Measurements from ENCODE around the gene GATD1.

GATD1 gene

DNA sequence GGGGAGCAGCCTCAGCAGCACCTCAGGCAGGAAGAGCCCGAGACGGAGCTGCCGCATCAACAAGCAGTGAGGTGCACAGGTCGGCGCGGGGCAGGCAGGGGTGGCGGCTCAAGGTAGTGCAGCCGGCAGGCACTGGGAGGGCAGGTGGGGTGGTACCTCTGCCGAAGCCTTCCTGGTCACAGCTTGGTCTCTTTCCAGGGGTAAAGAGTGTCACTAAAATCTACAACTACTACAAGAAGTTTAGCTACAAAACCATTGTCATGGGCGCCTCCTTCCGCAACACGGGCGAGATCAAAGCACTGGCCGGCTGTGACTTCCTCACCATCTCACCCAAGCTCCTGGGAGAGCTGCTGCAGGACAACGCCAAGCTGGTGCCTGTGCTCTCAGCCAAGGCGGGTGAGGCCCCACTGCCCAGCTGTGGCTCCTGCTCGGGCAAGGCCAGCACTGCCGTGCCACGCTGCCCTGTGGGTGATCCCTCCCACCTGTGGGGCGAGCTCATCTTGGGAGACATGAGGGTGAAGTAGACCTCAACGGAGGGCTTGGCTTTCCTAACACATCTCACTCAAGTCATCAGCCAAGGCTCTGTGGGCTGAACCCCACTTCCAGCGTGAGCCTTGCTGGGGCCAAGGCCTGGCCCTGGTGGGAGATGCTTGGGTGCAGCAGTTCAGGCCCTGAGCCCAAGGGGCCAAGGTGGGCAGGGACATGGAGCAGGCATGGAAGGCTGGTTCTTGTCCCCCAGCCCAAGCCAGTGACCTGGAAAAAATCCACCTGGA, 13.6 kb downstream of the GATD1 start:
- TF ChIP-seq, protein P1, sequence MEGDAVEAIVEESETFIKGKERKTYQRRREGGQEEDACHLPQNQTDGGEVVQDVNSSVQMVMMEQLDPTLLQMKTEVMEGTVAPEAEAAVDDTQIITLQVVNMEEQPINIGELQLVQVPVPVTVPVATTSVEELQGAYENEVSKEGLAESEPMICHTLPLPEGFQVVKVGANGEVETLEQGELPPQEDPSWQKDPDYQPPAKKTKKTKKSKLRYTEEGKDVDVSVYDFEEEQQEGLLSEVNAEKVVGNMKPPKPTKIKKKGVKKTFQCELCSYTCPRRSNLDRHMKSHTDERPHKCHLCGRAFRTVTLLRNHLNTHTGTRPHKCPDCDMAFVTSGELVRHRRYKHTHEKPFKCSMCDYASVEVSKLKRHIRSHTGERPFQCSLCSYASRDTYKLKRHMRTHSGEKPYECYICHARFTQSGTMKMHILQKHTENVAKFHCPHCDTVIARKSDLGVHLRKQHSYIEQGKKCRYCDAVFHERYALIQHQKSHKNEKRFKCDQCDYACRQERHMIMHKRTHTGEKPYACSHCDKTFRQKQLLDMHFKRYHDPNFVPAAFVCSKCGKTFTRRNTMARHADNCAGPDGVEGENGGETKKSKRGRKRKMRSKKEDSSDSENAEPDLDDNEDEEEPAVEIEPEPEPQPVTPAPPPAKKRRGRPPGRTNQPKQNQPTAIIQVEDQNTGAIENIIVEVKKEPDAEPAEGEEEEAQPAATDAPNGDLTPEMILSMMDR (IDR thresholded peaks at IDR 0.05; ENCODE audit: low read depth, low read length, missing control alignments), result no peak
- Histone ChIP-seq H3K36me3 (replicated peaks) (peaks cover 80% of the 10 kb centered on the region), H3K27me3 (replicated peaks) (no peaks in the 10 kb centered on the region), H3K27ac (no peak overlapping the region), H3K4me3 (ENCODE audit: low read depth, low read length) (no peak overlapping the region)
- in situ Hi-C loops (cut with HindIII; ENCODE audit: low pct_ligation_motif_present, low sequenced_read_pairs), result no loop called here
- DNase-seq, result no peak

DNA sequence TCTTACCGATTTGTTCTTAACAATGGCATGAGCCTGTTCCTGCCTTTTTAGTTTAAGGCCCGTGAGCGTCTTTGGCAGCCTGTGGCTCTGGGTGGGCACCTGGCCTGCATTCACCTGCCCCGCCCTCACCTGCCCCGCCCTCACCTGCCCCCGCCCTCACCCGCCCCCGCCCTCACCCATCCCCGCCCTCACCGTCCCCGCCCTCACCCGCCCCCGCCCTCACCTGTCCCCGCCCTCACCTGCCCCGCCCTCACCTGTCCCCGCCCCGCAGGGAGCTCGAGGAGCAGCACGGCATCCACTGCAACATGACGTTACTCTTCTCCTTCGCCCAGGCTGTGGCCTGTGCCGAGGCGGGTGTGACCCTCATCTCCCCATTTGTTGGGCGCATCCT, 14.2 kb downstream of the GATD1 start:
- in situ Hi-C loops (cut with HindIII; ENCODE audit: low pct_ligation_motif_present, low sequenced_read_pairs), result no loop called here
- no peaks in the 10 kb centered on the region for H3K27me3 ChIP-seq (replicated peaks)
- no peak overlapping the region for H3K4me3 ChIP-seq (ENCODE audit: low read depth, low read length)
- no peak for DNase-seq
- TF ChIP-seq, protein P1 (IDR thresholded peaks at IDR 0.05; ENCODE audit: low read depth, low read length, missing control alignments), result no peak
- H3K36me3 ChIP-seq (replicated peaks), result peaks cover 81% of the 10 kb centered on the region
- H3K27ac ChIP-seq, result peak overlapping the region; percentile 50

DNA sequence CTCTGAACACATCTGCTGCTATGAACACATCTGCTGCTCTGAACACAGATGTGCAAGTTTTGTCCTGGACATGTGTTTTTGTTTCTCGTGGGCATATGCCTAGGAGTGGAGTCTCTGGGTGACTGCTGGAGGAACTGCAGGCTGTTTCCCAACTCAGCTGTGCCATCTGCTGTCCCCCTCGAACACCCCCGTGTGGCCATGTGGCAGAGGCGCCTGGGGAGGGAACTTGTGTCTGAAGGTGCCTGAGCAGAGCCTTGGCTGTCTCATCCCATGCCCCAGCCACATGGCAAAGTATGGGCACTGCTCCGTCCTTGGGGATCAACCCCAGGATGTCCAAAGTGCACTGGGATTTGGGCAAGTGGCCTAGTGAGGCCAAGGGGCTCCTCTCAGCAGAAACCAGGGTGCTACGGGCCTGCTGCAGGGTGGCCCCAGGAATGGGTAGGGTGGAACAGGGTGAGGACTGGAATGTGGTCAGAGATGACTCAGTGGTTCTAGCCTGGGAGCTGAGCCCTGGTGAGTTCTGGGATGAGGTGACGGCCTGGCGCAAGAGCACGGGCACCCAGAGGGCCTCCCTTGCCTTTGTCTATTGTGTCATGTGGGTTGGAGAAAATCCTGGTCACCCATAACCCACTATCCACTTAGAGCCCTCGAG, 14.7 kb downstream of the GATD1 start:
- Histone ChIP-seq H3K27ac (peak overlapping the region; percentile 50), H3K4me3 (ENCODE audit: low read depth, low read length) (no peak overlapping the region), H3K36me3 (replicated peaks) (peaks cover 83% of the 10 kb centered on the region), H3K27me3 (replicated peaks) (no peaks in the 10 kb centered on the region)
- in situ Hi-C loops (cut with HindIII; ENCODE audit: low pct_ligation_motif_present, low sequenced_read_pairs), result no loop called here
- TF ChIP-seq, protein P1 (IDR thresholded peaks at IDR 0.05; ENCODE audit: low read depth, low read length, missing control alignments), result peak; percentile 53
- peak; percentile 33 for DNase-seq

DNA sequence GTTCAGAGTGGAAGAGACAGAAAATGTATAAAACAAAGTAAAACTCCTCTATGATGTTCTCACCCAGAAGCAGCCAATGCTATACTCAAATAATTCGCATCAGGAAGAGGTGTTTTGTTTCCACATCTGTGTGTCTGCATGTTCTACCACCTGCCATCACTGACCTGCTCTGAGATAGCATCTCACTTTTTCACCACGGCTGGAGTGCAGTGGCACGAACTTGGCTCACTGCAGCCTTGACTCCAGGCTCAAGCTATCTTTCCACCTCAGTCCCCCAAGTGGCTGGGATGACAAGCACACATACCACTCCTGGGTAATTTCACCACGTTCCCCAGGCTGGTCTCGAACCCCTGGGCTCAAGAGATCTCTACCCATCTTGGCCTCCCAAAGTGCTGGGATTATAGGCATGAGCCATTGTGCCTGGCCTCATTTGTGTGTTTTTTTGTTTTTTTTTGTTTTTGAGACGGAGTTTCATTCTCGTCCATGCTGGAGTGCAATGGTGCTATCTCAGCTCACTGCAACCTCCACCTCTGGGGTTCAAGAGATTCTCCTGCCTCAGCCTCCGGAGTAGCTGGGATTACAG, 15.7 kb downstream of the GATD1 start:
- H3K36me3 ChIP-seq (replicated peaks), result peaks cover 79% of the 10 kb centered on the region
- H3K27ac ChIP-seq, result no peak overlapping the region
- in situ Hi-C loops (cut with HindIII; ENCODE audit: low pct_ligation_motif_present, low sequenced_read_pairs), result no loop called here

DNA sequence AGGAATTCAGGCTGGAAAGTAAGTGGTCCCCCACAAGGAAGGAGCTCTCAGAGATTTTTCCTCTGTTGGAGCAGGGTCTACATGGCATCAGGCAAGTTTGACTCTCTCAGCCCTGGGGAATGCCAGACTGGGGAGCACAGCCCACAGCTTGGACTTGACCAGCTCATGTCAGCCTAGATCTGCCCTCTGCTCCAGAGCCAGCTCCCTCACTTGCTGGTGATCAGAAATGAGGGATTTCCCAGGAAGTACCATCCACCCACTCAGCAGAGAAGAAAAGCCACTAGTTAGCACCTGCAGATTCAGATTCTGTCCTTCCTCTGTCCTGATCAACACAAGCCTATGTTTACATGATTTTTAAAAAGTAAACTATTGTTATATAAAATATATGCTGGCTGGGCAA, 17.1 kb downstream of the GATD1 start:
- no peak for DNase-seq
- TF ChIP-seq, protein P1 (IDR thresholded peaks at IDR 0.05; ENCODE audit: low read depth, low read length, missing control alignments), result no peak
- no peak overlapping the region for H3K27ac ChIP-seq
- no peaks in the 10 kb centered on the region for H3K27me3 ChIP-seq (replicated peaks)
- in situ Hi-C loops (cut with HindIII; ENCODE audit: low pct_ligation_motif_present, low sequenced_read_pairs), result no loop called here
- no peak overlapping the region for H3K4me3 ChIP-seq (ENCODE audit: low read depth, low read length)
- peaks cover 72% of the 10 kb centered on the region for H3K36me3 ChIP-seq (replicated peaks)

More for the DNA sequence above, 15.7 kb downstream of the GATD1 start:
- H3K4me3 ChIP-seq (ENCODE audit: low read depth, low read length), result no peak overlapping the region
- no peak for DNase-seq
- TF ChIP-seq, protein P1 (IDR thresholded peaks at IDR 0.05; ENCODE audit: low read depth, low read length, missing control alignments), result no peak
- no peaks in the 10 kb centered on the region for H3K27me3 ChIP-seq (replicated peaks)

Measured in brain microvascular endothelial cell (primary cell).